ENCODE results near the gene CHD1L. TPM values are rescaled to one million over a fixed set of nuclear protein-coding genes. Genes with fewer than 3 reads are reported as not detected.

Gene CHD1L
- total and polyA plus RNA-seq, 2 of the 13 experiments (the other 11 are each of a cell fraction or from before 2014, with no cell fraction given) = 74.3 to 111 TPM

GRCh38 chr1:147207192-147207591 lies 35.3 kb upstream of the CHD1L start:
- Histone ChIP-seq H3K36me3 (replicated peaks in 1 of 2; ENCODE audit: control insufficient read depth in 1 of 2, insufficient read depth in 2 of 2, low read length in 2 of 2) (peaks cover 10 to 44% of the 10 kb centered on the region in 2 experiments), H3K79me2 (ENCODE audit: insufficient read depth, low read length) (peaks cover 2% of the 10 kb centered on the region), H2AFZ (ENCODE audit: low read length) (no peak overlapping the region), H3K9me3 (ENCODE audit: low read length) (no peaks in the 10 kb centered on the region), H3K9ac (ENCODE audit: insufficient read depth, low read depth, low read length) (no peak overlapping the region), H3K27ac (ENCODE audit: extremely low read length, insufficient read depth, low read length) (no peak overlapping the region), H3K4me3 (replicated peaks in 1 of 3; ENCODE audit: insufficient read depth in 1 of 3, low read depth in 2 of 3, low read length in 3 of 3) (no peak overlapping the region), H3K4me1 (ENCODE audit: insufficient read depth, low read length) (peaks cover 36% of the 10 kb centered on the region), H4K20me1 (ENCODE audit: insufficient read depth, low read length) (no peaks in the 10 kb centered on the region; the same call in 1 of the 2 replicates), H3K27me3 (ENCODE audit: control insufficient read depth in 1 of 2, insufficient read depth in 2 of 2, low read length in 2 of 2) (no peaks in the 10 kb centered on the region), H3K4me2 (ENCODE audit: low read depth, low read length) (no peak overlapping the region)
- no peak for TF ChIP-seq ZNF512B (CRISPR knock-in tag; IDR thresholded peaks at IDR 0.05; ENCODE audit: borderline replicate concordance)
- TF ChIP-seq PHF21A (CRISPR knock-in tag; IDR thresholded peaks at IDR 0.05) = no peak
- TF ChIP-seq CREB1 (IDR thresholded peaks at IDR 0.05) = no peak
- no peak for TF ChIP-seq CREB1 (CRISPR knock-in tag; IDR thresholded peaks at IDR 0.05)
- TF ChIP-seq GABPA (IDR thresholded peaks at IDR 0.05; ENCODE audit: low read depth, low read length) = no peak
- TF ChIP-seq GABPA (CRISPR knock-in tag; IDR thresholded peaks at IDR 0.05; ENCODE audit: low read depth) = no peak
- TF ChIP-seq ZFP36L2 (CRISPR knock-in tag; IDR thresholded peaks at IDR 0.05) = no peak
- TF ChIP-seq NPAS2 (CRISPR knock-in tag; IDR thresholded peaks at IDR 0.05; ENCODE audit: borderline replicate concordance) = no peak
- no peak for TF ChIP-seq KLF9 (CRISPR knock-in tag; IDR thresholded peaks at IDR 0.05; ENCODE audit: low read depth)
- no peak for TF ChIP-seq GZF1 (CRISPR knock-in tag; IDR thresholded peaks at IDR 0.05)
- no peak for TF ChIP-seq KLF16 (CRISPR knock-in tag; IDR thresholded peaks at IDR 0.05)
- TF ChIP-seq ZNF687 (CRISPR knock-in tag; IDR thresholded peaks at IDR 0.05) = no peak
- no peak for TF ChIP-seq THAP11 (CRISPR knock-in tag; IDR thresholded peaks at IDR 0.05)
- no peak for TF ChIP-seq ARHGAP35 (CRISPR knock-in tag; IDR thresholded peaks at IDR 0.05; ENCODE audit: borderline replicate concordance)
- peak; percentile 84 for TF ChIP-seq AGO2 (optimal IDR thresholded peaks at IDR 0.05; ENCODE audit: low read depth, low read length)
- peak; percentile 83 for TF ChIP-seq RBFOX2 (IDR thresholded peaks at IDR 0.05; ENCODE audit: low read depth, low read length)
- no peak for TF ChIP-seq BHLHE40 (IDR thresholded peaks at IDR 0.05; ENCODE audit: low read length)
- TF ChIP-seq NFE2L1 (CRISPR knock-in tag; IDR thresholded peaks at IDR 0.05; ENCODE audit: borderline replicate concordance) = no peak
- FAIRE-seq (no peak), DNase-seq (ENCODE audit: low spot score) (no peak), ATAC-seq (no peak)
- 97% methylated on average over 1 of the region's 1 CpG for WGBS (ENCODE audit: low lambda C conversion rate)
- in situ Hi-C loops (cut with HindIII; ENCODE audit: extremely low pct_ligation_motif_present, low pct_unique_long_range_greater_than_20kb) (no loop called here), intact Hi-C loops (cut with micrococcal nuclease; ENCODE audit: unreplicated experiment) (no loop called here)
- CTCF ChIA-PET (ENCODE audit: low intra/inter-chr PET ratio, low total read pairs) = interaction anchor here (0.9 kb wide), 1 partner anchor 35 kb away, joined by 3 read pairs; the partner anchor contains the start of gene PRKAB2
- no TSS peak for BruUV-seq (replicated peaks)
- POLR2A ChIA-PET = no interaction called here
